Astrocyte (in vitro differentiated cells and primary cell): Measurements from ENCODE around the gene RDH14. TPM values are rescaled to one million over a fixed set of nuclear protein-coding genes. Genes with fewer than 3 reads are reported as not detected.

Source experiments
- DNase-seq: peaks from one replicate; pipeline ENCODE4 v3.0.0-alpha.2; 2010; ENCODE audit warnings: low read depth
- FAIRE-seq: peaks from 2 replicates; lab custom pipeline; 2011; peaks lifted over from hg19 to GRCh38; lab: Jason Lieb, UNC
- H2AFZ ChIP-seq: 2 replicates; pipeline ENCODE4 v1.6.0; 2012; ENCODE audit warnings: low read depth, low read length, inconsistent platforms
- H3K27ac ChIP-seq: 2 replicates; pipeline ENCODE4 v1.5.1; 2011; ENCODE audit warnings: low read depth, low read length, inconsistent platforms
- H3K27me3 ChIP-seq: 2 replicates; pipeline ENCODE4 v1.6.0; 2011; ENCODE audit warnings: low read length, inconsistent platforms; ENCODE audit not compliant: insufficient read depth
- H3K36me3 ChIP-seq: 2 replicates; pipeline ENCODE4 v1.5.1; 2011; ENCODE audit warnings: low read length, inconsistent platforms; ENCODE audit not compliant: insufficient read depth
- H3K4me1 ChIP-seq: 2 replicates; pipeline ENCODE4 v1.5.1; 2011; ENCODE audit warnings: low read length, inconsistent platforms; ENCODE audit not compliant: insufficient read depth
- H3K4me2 ChIP-seq: 2 replicates; pipeline ENCODE4 v1.6.0; 2012; ENCODE audit warnings: low read length, inconsistent platforms
- H3K4me3 ChIP-seq: 2 replicates; pipeline ENCODE4 v1.5.1; 2011; ENCODE audit warnings: low read depth, mild to moderate bottlenecking, low read length, inconsistent platforms; ENCODE audit not compliant: insufficient read depth
- H3K79me2 ChIP-seq: 2 replicates; pipeline ENCODE4 v1.6.0; 2012; ENCODE audit warnings: mild to moderate bottlenecking, low read length, inconsistent platforms; ENCODE audit not compliant: insufficient read depth
- H3K9ac ChIP-seq: 2 replicates; pipeline ENCODE4 v1.6.0; 2012; ENCODE audit warnings: mild to moderate bottlenecking, low read length, inconsistent platforms
- H3K9me3 ChIP-seq: 2 replicates; pipeline ENCODE4 v1.5.1; 2012; ENCODE audit warnings: low read depth, mild to moderate bottlenecking, low read length, inconsistent platforms; ENCODE audit not compliant: insufficient read depth
- H4K20me1 ChIP-seq: 2 replicates; pipeline ENCODE4 v1.6.0; 2012; ENCODE audit warnings: low read length, inconsistent platforms; ENCODE audit not compliant: insufficient read depth
- H3K27ac Mint-ChIP-seq: one replicate; pipeline ENCODE4 v1.8.0; 2021; ENCODE audit warnings: mild to moderate bottlenecking, mixed read lengths; ENCODE audit not compliant: unreplicated experiment
- H3K27me3 Mint-ChIP-seq: one replicate; pipeline ENCODE4 v1.8.0; 2021; ENCODE audit warnings: low read depth, mixed read lengths; ENCODE audit not compliant: unreplicated experiment
- H3K36me3 Mint-ChIP-seq: one replicate; pipeline ENCODE4 v1.8.0; 2021; ENCODE audit warnings: low read depth, mixed read lengths; ENCODE audit not compliant: unreplicated experiment
- H3K4me1 Mint-ChIP-seq: one replicate; pipeline ENCODE4 v1.8.0; 2021; ENCODE audit warnings: low read depth, mixed read lengths; ENCODE audit not compliant: unreplicated experiment
- H3K4me3 Mint-ChIP-seq: one replicate; pipeline ENCODE4 v1.8.0; 2021; ENCODE audit warnings: mild to moderate bottlenecking, moderate library complexity, mixed read lengths; ENCODE audit not compliant: unreplicated experiment
- H3K9me3 Mint-ChIP-seq: one replicate; pipeline ENCODE4 v1.8.0; 2021; ENCODE audit warnings: mild to moderate bottlenecking, mixed read lengths; ENCODE audit not compliant: unreplicated experiment
- EZH2 ChIP-seq: IDR thresholded peaks from 2 replicates; pipeline ENCODE4 v1.6.1; 2012; ENCODE audit warnings: mild to moderate bottlenecking, low read length, inconsistent platforms; ENCODE audit not compliant: insufficient read depth
- total RNA-seq: library from RNA; stranded (reverse); gene quantifications from 2 replicates; pipeline ENCODE4 v1.2.1, GENCODE V29; 2021
- TF ChIP-seq, protein P1 (sequence below): IDR thresholded peaks from 2 replicates; pipeline ENCODE4 v1.5.1; 2011; ENCODE audit warnings: low read depth, mild to moderate bottlenecking, inconsistent platforms, low read length, moderate library complexity; ENCODE audit not compliant: insufficient read depth

RDH14 gene
- total RNA-seq, 1 donor from 2014 or later = 16.0 TPM

DNA sequence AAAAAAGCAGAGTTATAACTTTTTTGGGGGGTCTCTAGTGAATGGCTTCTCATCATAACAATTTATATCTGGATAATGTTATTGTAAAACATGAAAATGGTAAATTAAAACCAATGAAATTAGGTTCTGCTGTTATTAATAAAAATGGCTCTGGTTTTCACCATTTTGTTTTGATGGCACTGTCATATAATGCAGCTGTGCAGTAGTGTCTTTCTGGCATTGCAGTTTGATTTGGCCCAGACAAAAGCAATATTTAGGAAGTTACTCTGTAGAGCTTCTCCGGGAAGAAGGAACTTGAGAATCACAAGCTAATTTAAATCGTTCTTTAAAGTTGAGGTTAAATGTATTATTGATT is 44.1 kb upstream of the RDH14 start:
- Histone ChIP-seq H3K4me3 (no peak overlapping the region), H3K9ac (no peak overlapping the region), H3K36me3 (no peaks in the 10 kb centered on the region), H3K27me3 (no peaks in the 10 kb centered on the region), H4K20me1 (no peaks in the 10 kb centered on the region), H3K27ac (no peak overlapping the region), H3K9me3 (no peaks in the 10 kb centered on the region), H2AFZ (no peak overlapping the region), H3K79me2 (no peaks in the 10 kb centered on the region), H3K4me2 (no peak overlapping the region), H3K4me1 (no peaks in the 10 kb centered on the region)
- Mint-ChIP-seq H3K36me3 (no peaks in the 10 kb centered on the region), H3K4me1 (no peaks in the 10 kb centered on the region), H3K27ac (no peak overlapping the region), H3K9me3 (no peaks in the 10 kb centered on the region), H3K27me3 (no peaks in the 10 kb centered on the region), H3K4me3 (no peak overlapping the region)
- FAIRE-seq (no peak), DNase-seq (no peak)
- no peak for TF ChIP-seq EZH2
- TF ChIP-seq, protein P1, sequence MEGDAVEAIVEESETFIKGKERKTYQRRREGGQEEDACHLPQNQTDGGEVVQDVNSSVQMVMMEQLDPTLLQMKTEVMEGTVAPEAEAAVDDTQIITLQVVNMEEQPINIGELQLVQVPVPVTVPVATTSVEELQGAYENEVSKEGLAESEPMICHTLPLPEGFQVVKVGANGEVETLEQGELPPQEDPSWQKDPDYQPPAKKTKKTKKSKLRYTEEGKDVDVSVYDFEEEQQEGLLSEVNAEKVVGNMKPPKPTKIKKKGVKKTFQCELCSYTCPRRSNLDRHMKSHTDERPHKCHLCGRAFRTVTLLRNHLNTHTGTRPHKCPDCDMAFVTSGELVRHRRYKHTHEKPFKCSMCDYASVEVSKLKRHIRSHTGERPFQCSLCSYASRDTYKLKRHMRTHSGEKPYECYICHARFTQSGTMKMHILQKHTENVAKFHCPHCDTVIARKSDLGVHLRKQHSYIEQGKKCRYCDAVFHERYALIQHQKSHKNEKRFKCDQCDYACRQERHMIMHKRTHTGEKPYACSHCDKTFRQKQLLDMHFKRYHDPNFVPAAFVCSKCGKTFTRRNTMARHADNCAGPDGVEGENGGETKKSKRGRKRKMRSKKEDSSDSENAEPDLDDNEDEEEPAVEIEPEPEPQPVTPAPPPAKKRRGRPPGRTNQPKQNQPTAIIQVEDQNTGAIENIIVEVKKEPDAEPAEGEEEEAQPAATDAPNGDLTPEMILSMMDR = no peak

DNA sequence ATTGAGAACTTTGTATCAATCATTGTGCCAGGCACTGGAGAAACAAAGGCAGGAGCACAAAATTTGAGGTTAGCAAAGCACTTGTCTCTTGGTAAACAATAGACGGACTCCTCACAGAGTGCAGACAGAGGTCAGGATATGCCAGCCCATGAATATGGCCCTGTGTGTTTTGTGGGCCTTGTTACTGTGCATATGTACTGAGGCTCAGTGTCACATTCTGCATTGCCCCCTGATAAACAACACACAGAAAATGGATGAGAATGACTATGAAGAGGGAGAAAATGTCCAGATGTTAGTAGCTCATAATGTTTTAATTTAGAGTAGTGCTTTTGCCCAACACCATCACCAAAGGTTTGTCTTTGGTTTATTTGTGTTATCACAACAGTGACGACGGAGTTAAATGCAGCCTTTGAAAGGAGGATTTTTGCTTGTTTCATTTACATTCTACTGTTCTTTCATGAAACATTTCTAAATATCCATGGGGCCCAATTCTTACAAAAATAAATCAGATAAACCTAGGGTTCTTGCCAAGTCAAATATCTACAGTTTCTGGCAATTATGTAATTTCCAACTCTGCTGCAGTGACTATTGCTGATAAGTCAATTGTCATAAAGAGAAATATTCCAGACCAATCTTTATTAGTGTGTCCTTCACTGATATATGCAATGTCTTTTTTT is 43.5 kb upstream of the RDH14 start:
- Mint-ChIP-seq H3K27me3 (no peaks in the 10 kb centered on the region), H3K36me3 (no peaks in the 10 kb centered on the region), H3K9me3 (no peaks in the 10 kb centered on the region), H3K4me3 (no peak overlapping the region), H3K27ac (no peak overlapping the region), H3K4me1 (no peaks in the 10 kb centered on the region)
- Histone ChIP-seq H3K27ac (no peak overlapping the region), H3K79me2 (no peaks in the 10 kb centered on the region), H4K20me1 (no peaks in the 10 kb centered on the region), H3K4me3 (no peak overlapping the region), H3K4me2 (no peak overlapping the region), H3K9ac (no peak overlapping the region), H3K36me3 (no peaks in the 10 kb centered on the region), H3K4me1 (no peaks in the 10 kb centered on the region), H3K9me3 (no peaks in the 10 kb centered on the region), H3K27me3 (no peaks in the 10 kb centered on the region), H2AFZ (no peak overlapping the region)
- DNase-seq (no peak), FAIRE-seq (no peak)
- no peak for TF ChIP-seq EZH2
- TF ChIP-seq, protein P1 = no peak

DNA sequence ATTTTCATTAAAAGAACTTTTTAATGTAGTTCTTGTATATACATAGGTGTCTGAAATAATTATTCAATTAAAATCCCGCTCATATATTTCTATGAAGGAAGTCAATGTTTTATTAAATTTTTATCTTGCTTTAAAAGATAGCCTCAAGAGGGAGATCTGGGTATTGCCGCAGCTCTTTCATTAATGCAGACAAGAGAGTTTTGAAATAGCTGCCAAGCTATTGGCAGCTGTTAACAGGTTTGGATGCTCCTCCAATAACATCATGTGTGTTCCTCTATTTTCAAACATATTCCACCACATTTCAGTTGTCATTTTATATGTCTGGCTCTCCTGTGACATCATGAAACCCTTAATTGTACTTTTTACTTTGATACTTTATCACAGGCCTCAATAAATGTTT is 41.8 kb upstream of the RDH14 start:
- TF ChIP-seq, protein P1 = no peak
- no peak for TF ChIP-seq EZH2
- no peaks in the 10 kb centered on the region for H3K4me1 ChIP-seq
- Mint-ChIP-seq H3K36me3 (no peaks in the 10 kb centered on the region), H3K4me3 (no peak overlapping the region), H3K27me3 (no peaks in the 10 kb centered on the region), H3K27ac (no peak overlapping the region), H3K4me1 (no peaks in the 10 kb centered on the region), H3K9me3 (no peaks in the 10 kb centered on the region)
- H3K9me3 ChIP-seq = no peaks in the 10 kb centered on the region
- no peak overlapping the region for H2AFZ ChIP-seq
- H3K27ac ChIP-seq = no peak overlapping the region
- no peak overlapping the region for H3K4me3 ChIP-seq
- FAIRE-seq (no peak), DNase-seq (no peak)
- no peaks in the 10 kb centered on the region for H3K79me2 ChIP-seq
- H3K4me2 ChIP-seq = no peak overlapping the region
- no peaks in the 10 kb centered on the region for H4K20me1 ChIP-seq
- H3K27me3 ChIP-seq = no peaks in the 10 kb centered on the region
- H3K36me3 ChIP-seq = no peaks in the 10 kb centered on the region
- H3K9ac ChIP-seq = no peak overlapping the region
